ENCODE data around the gene STRADA. TPM values are rescaled to one million over a fixed set of nuclear protein-coding genes. Genes with fewer than 3 reads are reported as not detected.

STRADA gene
- total RNA-seq, 6 experiments from 2014 or later, result 18.2 to 24.1 (median 21.6) TPM

- Mint-ChIP-seq H3K4me3 (no peak overlapping the region), H3K4me1 (ENCODE audit: low read depth) (no peaks in the 10 kb centered on the region), H3K27ac (no peak overlapping the region), H3K36me3 (ENCODE audit: low read depth) (peaks cover 26% of the 10 kb centered on the region), H3K9me3 (no peaks in the 10 kb centered on the region), H3K27me3 (ENCODE audit: insufficient read depth) (no peaks in the 10 kb centered on the region)
- no peak for TF ChIP-seq CTCF (IDR thresholded peaks at IDR 0.05)
- no peak for DNase-seq
These were observed 11.6 kb upstream of the STRADA start for GRCh38 chr17:63753215-63753614.

GRCh38 chr17:63752707-63753106, 11.1 kb upstream of the STRADA start:
- H3K9me3 Mint-ChIP-seq, result no peaks in the 10 kb centered on the region
- H3K27me3 Mint-ChIP-seq (ENCODE audit: insufficient read depth), result no peaks in the 10 kb centered on the region
- TF ChIP-seq CTCF (IDR thresholded peaks at IDR 0.05), result no peak
- no peak for DNase-seq
- H3K4me1 Mint-ChIP-seq (ENCODE audit: low read depth), result no peaks in the 10 kb centered on the region
- no peak overlapping the region for H3K4me3 Mint-ChIP-seq
- H3K27ac Mint-ChIP-seq, result no peak overlapping the region
- peaks cover 27% of the 10 kb centered on the region for H3K36me3 Mint-ChIP-seq (ENCODE audit: low read depth)

- Mint-ChIP-seq H3K27ac (peak overlapping the region; percentile 6; the same call in 1 of the 2 replicates), H3K36me3 (ENCODE audit: low read depth) (peaks cover 27% of the 10 kb centered on the region), H3K4me1 (ENCODE audit: low read depth) (no peaks in the 10 kb centered on the region), H3K27me3 (ENCODE audit: insufficient read depth) (no peaks in the 10 kb centered on the region), H3K9me3 (no peaks in the 10 kb centered on the region), H3K4me3 (no peak overlapping the region)
- TF ChIP-seq CTCF (IDR thresholded peaks at IDR 0.05), result no peak
- DNase-seq, result no peak
These were observed 10.2 kb upstream of the STRADA start for GRCh38 chr17:63751806-63752205.

GRCh38 chr17:63741143-63741407, 524 bp downstream of the STRADA start:
- peaks cover 16% of the 10 kb centered on the region for H3K4me1 Mint-ChIP-seq (ENCODE audit: low read depth)
- peak overlapping the region; percentile 87 for H3K27ac Mint-ChIP-seq
- no peak for DNase-seq
- H3K4me3 Mint-ChIP-seq, result peak overlapping the region; percentile 95
- 0 out of 2 replicates have a peak, but pooled peaks cover 5% of the 10 kb centered on the region for H3K36me3 Mint-ChIP-seq (ENCODE audit: low read depth)
- no peaks in the 10 kb centered on the region for H3K9me3 Mint-ChIP-seq
- TF ChIP-seq CTCF (IDR thresholded peaks at IDR 0.05), result no peak
- H3K27me3 Mint-ChIP-seq (ENCODE audit: insufficient read depth), result no peaks in the 10 kb centered on the region; the same call in 1 of the 2 replicates

GRCh38 chr17:63740464-63741142, 996 bp downstream of the STRADA start:
- no peaks in the 10 kb centered on the region for H3K9me3 Mint-ChIP-seq
- no peak for TF ChIP-seq CTCF (IDR thresholded peaks at IDR 0.05)
- peak overlapping the region; percentile 87 for H3K27ac Mint-ChIP-seq
- peak; percentile 15 for DNase-seq
- H3K27me3 Mint-ChIP-seq (ENCODE audit: insufficient read depth), result no peaks in the 10 kb centered on the region; the same call in 1 of the 2 replicates
- 0 out of 2 replicates have a peak, but pooled peaks cover under 1% of the 10 kb centered on the region for H3K36me3 Mint-ChIP-seq (ENCODE audit: low read depth)
- H3K4me1 Mint-ChIP-seq (ENCODE audit: low read depth), result peaks cover 16% of the 10 kb centered on the region
- peak overlapping the region; percentile 95 for H3K4me3 Mint-ChIP-seq
